Testis (tissue), 3 donors: ENCODE results near the gene RNF151. TPM values are rescaled to one million over a fixed set of nuclear protein-coding genes. Genes with fewer than 3 reads are reported as not detected.

ENCODE experiments used
- DNase-seq: peaks from one replicate; pipeline ENCODE4 v3.0.0-alpha.2; 2019
- H3K27ac ChIP-seq, 2 donors: fragments of 200-600 bp; sonication (generic); one replicate each; pipeline ENCODE4 v1.5.1; 2019
- H3K27me3 ChIP-seq: fragments of 200-600 bp; sonication (generic); one replicate; pipeline ENCODE4 v1.5.1; 2019
- H3K36me3 ChIP-seq: fragments of 200-600 bp; sonication (generic); one replicate; pipeline ENCODE4 v1.5.1; 2017; ENCODE audit warnings: low read depth; ENCODE audit errors: missing control alignments
- H3K4me1 ChIP-seq: fragments of 200-600 bp; sonication (generic); one replicate; pipeline ENCODE4 v1.5.1; 2019
- H3K4me3 ChIP-seq, 2 donors: fragments of 200-600 bp; sonication (generic); one replicate each; pipeline ENCODE4 v1.5.1; 2017 to 2019
- H3K9me3 ChIP-seq: fragments of 200-600 bp; sonication (generic); one replicate; pipeline ENCODE4 v1.5.1; 2017
- POLR2A ChIP-seq: fragments of 450-650 bp; IDR thresholded peaks from one replicate; pipeline ENCODE4 v1.6.1; 2017; ENCODE audit warnings: antibody characterized with exemption, mild to moderate bottlenecking, moderate library complexity
- WGBS, 2 donors: methylation state at CpG; one replicate each; pipeline ENCODE4 v1.1.5; 2018; 5-methylcytosine and 5-hydroxymethylcytosine counted together
- intact Hi-C: fragments of 100-400 bp; cut with DNase I; formaldehyde crosslinking; loops from one replicate; pipeline ENCODE4 v1.15.1; 2023; ENCODE audit warnings: low total_unique reads
- polyA plus RNA-seq: library from polyadenylated mRNA; stranded (reverse); fragments of 350-450 nt; fragmentation: Illumina TruSeq; extraction: RNeasy Lipid Tissue Mini Kit (QIAGEN cat#74804); gene quantifications from one replicate; pipeline ENCODE4 v1.2.3, GENCODE V29; 2014; ENCODE audit warnings: low read depth, low replicate concordance; ENCODE audit not compliant: insufficient read depth
- total RNA-seq, 2 donors: library from RNA; depleted of rRNA; stranded (reverse); fragments of >200 nt; gene quantifications; one replicate each; pipeline ENCODE4 v1.2.3, GENCODE V29; 2016
- TF ChIP-seq, protein P1 (sequence below), 3 experiments: fragments of 450-650 bp in 2 of 3; fragments of 200-600 bp in 1 of 3; sonication (generic) in 1 of 3; IDR thresholded peaks; one replicate each; pipeline ENCODE4 v1.5.1; 2016 to 2019; ENCODE audit warnings: antibody characterized with exemption in 3 of 3, mild to moderate bottlenecking in 2 of 3, moderate library complexity in 1 of 3

The RNF151 gene
- total and polyA plus RNA-seq, 3 donors from 2014 or later: 86.7 to 210 (median 153) TPM

DNA sequence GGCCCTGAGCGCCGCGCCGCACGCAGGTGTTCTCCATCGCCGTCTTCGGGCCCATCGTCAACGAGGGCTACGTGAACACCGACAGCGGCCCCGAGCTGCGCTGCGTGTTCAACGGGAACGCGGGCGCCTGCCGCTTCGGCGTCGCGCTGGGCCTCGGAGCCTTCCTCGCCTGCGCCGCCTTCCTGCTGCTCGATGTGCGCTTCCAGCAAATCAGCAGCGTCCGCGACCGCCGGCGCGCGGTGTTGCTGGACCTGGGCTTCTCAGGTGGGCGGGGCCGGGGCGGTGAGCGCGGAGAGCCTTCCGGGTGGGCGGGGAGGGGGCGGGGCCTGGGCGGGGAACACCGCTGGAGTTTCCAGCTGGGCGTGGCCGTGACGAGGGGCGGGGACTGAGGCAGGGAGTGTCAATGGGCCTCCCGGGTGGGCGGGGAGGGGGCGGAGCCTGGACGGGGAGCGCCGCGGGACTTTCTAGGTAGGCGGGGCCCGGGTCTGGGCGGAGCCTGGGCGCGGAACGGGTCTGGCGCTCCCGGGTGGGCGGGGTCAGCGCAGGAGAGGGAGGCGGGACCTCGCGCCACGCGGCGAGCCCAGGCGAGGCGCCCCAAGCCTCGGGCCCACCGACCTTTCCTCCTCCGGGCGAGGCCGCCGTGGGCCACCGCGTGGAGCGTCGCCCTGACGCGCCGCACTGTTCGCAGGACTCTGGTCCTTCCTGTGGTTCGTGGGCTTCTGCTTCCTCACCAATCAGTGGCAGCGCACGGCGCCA is 25.5 kb downstream of the RNF151 start:
- DNase-seq: peak; percentile 95
- Histone ChIP-seq H3K4me3 (peak overlapping the region; percentile 26 to 46), H3K36me3 (no peaks in the 10 kb centered on the region), H3K27ac (no peak overlapping the region), H3K9me3 (no peaks in the 10 kb centered on the region), H3K27me3 (no peaks in the 10 kb centered on the region), H3K4me1 (peaks cover 13% of the 10 kb centered on the region)
- WGBS, 2 donors: 2 to 3% methylated on average over 9 to 85 of the region's 96 CpGs
- TF ChIP-seq POLR2A: no peak
- TF ChIP-seq, protein P1, sequence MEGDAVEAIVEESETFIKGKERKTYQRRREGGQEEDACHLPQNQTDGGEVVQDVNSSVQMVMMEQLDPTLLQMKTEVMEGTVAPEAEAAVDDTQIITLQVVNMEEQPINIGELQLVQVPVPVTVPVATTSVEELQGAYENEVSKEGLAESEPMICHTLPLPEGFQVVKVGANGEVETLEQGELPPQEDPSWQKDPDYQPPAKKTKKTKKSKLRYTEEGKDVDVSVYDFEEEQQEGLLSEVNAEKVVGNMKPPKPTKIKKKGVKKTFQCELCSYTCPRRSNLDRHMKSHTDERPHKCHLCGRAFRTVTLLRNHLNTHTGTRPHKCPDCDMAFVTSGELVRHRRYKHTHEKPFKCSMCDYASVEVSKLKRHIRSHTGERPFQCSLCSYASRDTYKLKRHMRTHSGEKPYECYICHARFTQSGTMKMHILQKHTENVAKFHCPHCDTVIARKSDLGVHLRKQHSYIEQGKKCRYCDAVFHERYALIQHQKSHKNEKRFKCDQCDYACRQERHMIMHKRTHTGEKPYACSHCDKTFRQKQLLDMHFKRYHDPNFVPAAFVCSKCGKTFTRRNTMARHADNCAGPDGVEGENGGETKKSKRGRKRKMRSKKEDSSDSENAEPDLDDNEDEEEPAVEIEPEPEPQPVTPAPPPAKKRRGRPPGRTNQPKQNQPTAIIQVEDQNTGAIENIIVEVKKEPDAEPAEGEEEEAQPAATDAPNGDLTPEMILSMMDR (IDR thresholded peaks at IDR 0.05): no peak
- intact Hi-C loops: no loop called here

DNA sequence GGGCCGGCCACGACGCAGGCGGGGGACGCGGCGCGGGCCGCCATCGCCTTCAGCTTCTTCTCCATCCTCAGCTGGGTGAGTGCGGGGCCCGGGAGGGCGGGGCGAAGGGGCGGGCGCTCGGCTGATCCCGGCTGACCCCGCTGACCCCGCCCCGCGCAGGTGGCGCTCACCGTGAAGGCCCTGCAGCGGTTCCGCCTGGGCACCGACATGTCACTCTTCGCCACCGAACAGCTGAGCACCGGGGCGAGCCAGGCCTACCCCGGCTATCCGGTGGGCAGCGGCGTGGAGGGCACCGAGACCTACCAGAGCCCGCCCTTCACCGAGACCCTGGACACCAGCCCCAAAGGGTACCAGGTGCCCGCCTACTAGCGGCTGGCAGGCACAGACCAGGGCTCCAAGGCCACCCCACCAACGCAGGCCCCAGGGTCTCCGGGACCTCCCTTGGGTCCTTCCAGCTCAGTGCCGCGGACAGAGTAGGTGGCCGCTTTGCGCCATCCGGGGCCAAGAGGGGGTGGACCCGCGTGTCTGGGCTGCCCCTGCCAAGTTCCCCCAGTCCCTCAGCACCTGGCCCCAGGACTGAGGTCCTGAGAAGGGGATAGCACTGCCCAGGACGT is 26.2 kb downstream of the RNF151 start:
- H3K9me3 ChIP-seq: no peaks in the 10 kb centered on the region
- TF ChIP-seq, protein P1 (IDR thresholded peaks at IDR 0.05): no peak
- no peak for TF ChIP-seq POLR2A
- H3K27ac ChIP-seq: no peak overlapping the region
- H3K4me1 ChIP-seq: peaks cover 13% of the 10 kb centered on the region
- WGBS, 2 donors: 40 to 54% methylated on average over 1 to 34 of the region's 50 CpGs
- no peak for DNase-seq
- intact Hi-C loops: no loop called here
- no peaks in the 10 kb centered on the region for H3K36me3 ChIP-seq
- H3K4me3 ChIP-seq: peak overlapping the region; percentile 26 to 46
- no peaks in the 10 kb centered on the region for H3K27me3 ChIP-seq

DNA sequence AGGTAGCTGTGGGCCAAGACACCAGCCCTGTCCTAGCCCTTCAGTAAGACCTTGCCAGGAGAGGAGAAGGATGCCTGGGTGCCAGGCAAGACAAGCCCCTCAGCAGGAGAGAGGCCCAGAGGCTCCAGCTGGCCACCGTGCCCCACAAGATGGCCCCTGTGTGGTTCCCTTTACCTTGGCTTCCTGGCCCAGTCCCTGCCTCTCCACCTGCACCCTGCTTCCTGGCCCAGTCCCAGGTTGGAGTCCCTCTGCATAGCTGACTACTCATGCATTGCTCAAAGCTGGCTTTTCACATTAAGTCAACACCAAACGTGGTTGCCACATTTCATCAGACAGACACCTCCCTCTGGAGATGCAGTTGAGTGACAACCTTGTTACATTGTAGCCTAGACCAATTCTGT is 27.1 kb downstream of the RNF151 start:
- Histone ChIP-seq H3K4me1 (peaks cover 13% of the 10 kb centered on the region), H3K9me3 (no peaks in the 10 kb centered on the region), H3K27ac (no peak overlapping the region), H3K27me3 (no peaks in the 10 kb centered on the region), H3K4me3 (no peak overlapping the region), H3K36me3 (no peaks in the 10 kb centered on the region)
- WGBS, 2 donors: 57 to 75% methylated on average over 2 of the region's 2 CpGs
- DNase-seq: no peak
- TF ChIP-seq, protein P1 (IDR thresholded peaks at IDR 0.05): no peak
- no peak for TF ChIP-seq POLR2A
- intact Hi-C loops: no loop called here

DNA sequence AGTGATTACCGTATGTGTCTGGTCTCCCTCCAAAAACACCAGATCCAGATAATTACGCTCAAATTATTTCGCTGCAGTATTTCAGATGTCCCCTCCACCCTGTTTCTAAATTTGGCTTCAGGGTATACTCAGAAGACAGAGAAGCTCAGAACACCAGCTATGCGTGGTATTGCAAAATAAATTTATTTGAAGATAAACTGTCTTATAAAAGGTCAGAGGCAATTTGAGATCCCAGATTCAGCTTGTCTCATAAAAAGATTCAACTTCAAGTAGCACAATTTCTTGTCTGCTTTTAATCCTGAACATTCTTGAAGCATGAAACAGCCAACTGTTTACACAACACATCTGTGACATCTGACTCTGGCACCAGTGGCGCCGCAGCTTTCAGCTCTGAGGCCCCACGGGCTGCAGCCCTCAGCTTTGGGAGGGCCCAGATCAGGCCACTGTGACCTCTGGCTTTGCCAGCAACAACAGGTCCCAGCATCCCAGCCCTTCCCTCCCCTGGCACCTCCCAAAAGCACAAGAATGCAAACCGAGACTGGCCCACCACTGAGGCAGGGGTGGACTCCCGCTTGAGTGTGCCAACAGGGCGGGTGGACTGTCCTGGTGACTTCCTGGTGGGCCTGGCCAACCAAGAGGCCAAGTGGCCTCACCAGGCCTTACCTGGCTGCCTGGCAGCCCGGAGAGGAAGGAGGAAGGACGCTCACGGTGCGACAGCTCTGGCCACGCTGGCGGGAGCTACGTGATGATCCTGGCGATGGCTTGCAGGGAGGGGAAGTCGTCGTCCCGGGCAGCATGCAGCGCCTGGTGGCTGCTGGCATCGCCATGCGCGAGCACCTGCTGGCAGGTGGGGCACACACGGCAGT is 31.1 kb downstream of the RNF151 start:
- no peak overlapping the region for H3K4me3 ChIP-seq
- no peak for DNase-seq
- no peaks in the 10 kb centered on the region for H3K36me3 ChIP-seq
- intact Hi-C loops: no loop called here
- no peaks in the 10 kb centered on the region for H3K27me3 ChIP-seq
- WGBS, 2 donors: 90% methylated on average over 10 to 26 of the region's 26 CpGs
- H3K27ac ChIP-seq: no peak overlapping the region
- H3K9me3 ChIP-seq: no peaks in the 10 kb centered on the region
- H3K4me1 ChIP-seq: peaks cover 3% of the 10 kb centered on the region
- TF ChIP-seq POLR2A: no peak
- TF ChIP-seq, protein P1 (IDR thresholded peaks at IDR 0.05): no peak
